Caco-2 (cell line): ENCODE measurements around the gene COL3A1. TPM values are rescaled to one million over a fixed set of nuclear protein-coding genes. Genes with fewer than 3 reads are reported as not detected.

Source experiments
- BruUV-seq: library from RNA; stranded (reverse); fragments of 400-500 nt; replicated peaks from 2 replicates; lab custom pipeline; 2021; lab: Mats Ljungman, UMichigan
- CTCF ChIA-PET: fragments of 300-600 bp; sonication (Branson Sonifier 250); formaldehyde crosslinking; loops from one replicate; lab custom pipeline; 2022; ENCODE audit warnings: antibody characterized with exemption; lab: Charles Lee
- POLR2A ChIA-PET: fragments of 300-600 bp; sonication (Branson Sonifier 250); formaldehyde crosslinking; loops from one replicate; lab custom pipeline; 2022; ENCODE audit warnings: antibody characterized with exemption; lab: Charles Lee
- DNase-seq, 2 experiments: peaks; one replicate each; pipeline versions ENCODE4 v3.0.0 to v3.0.0-alpha.2; 2020 to 2022
- H3K27me3 ChIP-seq: replicated peaks from 2 replicates; pipeline ENCODE4 v1.6.0; 2011; ENCODE audit warnings: low read length; ENCODE audit not compliant: control insufficient read depth, insufficient read depth
- H3K36me3 ChIP-seq: 2 replicates; pipeline ENCODE4 v1.5.1; 2011; ENCODE audit warnings: low read length; ENCODE audit not compliant: control insufficient read depth, insufficient read depth
- H3K4me1 ChIP-seq: fragments of 250-450 bp; sonication (Bioruptor Pico); 2 replicates; pipeline ENCODE4 v1.5.1; 2020; ENCODE audit warnings: mild to moderate bottlenecking
- H3K4me3 ChIP-seq: 2 replicates; pipeline ENCODE4 v1.5.1; 2011; ENCODE audit warnings: low read depth, mild to moderate bottlenecking, control low read depth, low read length
- H3K9me3 ChIP-seq: fragments of 250-450 bp; sonication (Bioruptor Pico); 2 replicates; pipeline ENCODE4 v1.5.1; 2020; ENCODE audit warnings: mild to moderate bottlenecking, moderate library complexity
- H3K27ac Mint-ChIP-seq: one replicate; pipeline ENCODE4 v1.8.0; 2022; ENCODE audit warnings: mixed read lengths; ENCODE audit not compliant: unreplicated experiment
- H3K27me3 Mint-ChIP-seq: one replicate; pipeline ENCODE4 v1.8.0; 2022; ENCODE audit warnings: mixed read lengths; ENCODE audit not compliant: insufficient read depth, unreplicated experiment
- H3K36me3 Mint-ChIP-seq: one replicate; pipeline ENCODE4 v1.8.0; 2022; ENCODE audit warnings: mild to moderate bottlenecking, mixed read lengths; ENCODE audit not compliant: insufficient read depth, unreplicated experiment
- H3K4me1 Mint-ChIP-seq: one replicate; pipeline ENCODE4 v1.8.0; 2022; ENCODE audit warnings: low read depth, mixed read lengths; ENCODE audit not compliant: unreplicated experiment
- H3K4me3 Mint-ChIP-seq: one replicate; pipeline ENCODE4 v1.8.0; 2022; ENCODE audit warnings: mild to moderate bottlenecking, moderate library complexity, mixed read lengths; ENCODE audit not compliant: unreplicated experiment
- H3K9me3 Mint-ChIP-seq: one replicate; pipeline ENCODE4 v1.8.0; 2022; ENCODE audit warnings: mixed read lengths; ENCODE audit not compliant: unreplicated experiment
- CTCF ChIP-seq, 2 experiments: fragments of 200-600 bp in 1 of 2; IDR thresholded peaks; 1 replicate in 1 of 2; 2 replicates in 1 of 2; pipeline versions ENCODE4 v1.5.1 to v1.8.0; 2011 to 2022; ENCODE audit warnings: antibody characterized with exemption in 1 of 2, control low read depth in 1 of 2, inconsistent platforms in 1 of 2, low read depth in 1 of 2, low read length in 1 of 2, mild to moderate bottlenecking in 1 of 2, moderate library complexity in 1 of 2; ENCODE audit not compliant: insufficient read depth in 1 of 2, severe bottlenecking in 1 of 2, unreplicated experiment in 1 of 2
- intact Hi-C: fragments of 100-400 bp; cut with micrococcal nuclease; formaldehyde crosslinking; loops from one replicate; pipeline ENCODE4 v1.10.0; 2022; ENCODE audit not compliant: unreplicated experiment
- total RNA-seq: library from RNA; stranded (reverse); gene quantifications from 2 replicates; pipeline ENCODE4 v1.2.3, GENCODE V29; 2022

COL3A1 gene
- total RNA-seq, 1 experiment from 2014 or later, result 25.4 TPM

GRCh38 chr2:188975497-188976102 lies 1.4 kb downstream of the COL3A1 start:
- no peaks in the 10 kb centered on the region for H3K9me3 Mint-ChIP-seq
- intact Hi-C loops, result no loop called here
- CTCF ChIA-PET, result no interaction called here
- no peaks in the 10 kb centered on the region for H3K27me3 Mint-ChIP-seq
- peaks cover 14% of the 10 kb centered on the region for H3K4me1 Mint-ChIP-seq
- H3K4me3 Mint-ChIP-seq, result peak overlapping the region; percentile 8
- H3K4me1 ChIP-seq, result peaks cover 12% of the 10 kb centered on the region
- H3K36me3 ChIP-seq, result no peaks in the 10 kb centered on the region
- BruUV-seq, result no TSS peak
- H3K4me3 ChIP-seq, result no peak overlapping the region
- H3K9me3 ChIP-seq, result no peaks in the 10 kb centered on the region
- no peak for TF ChIP-seq CTCF (IDR thresholded peaks at IDR 0.05; ENCODE audit: insufficient read depth in 1 of 2, low read depth in 1 of 2, low read length in 1 of 2, severe bottlenecking in 1 of 2, unreplicated experiment in 1 of 2)
- no peak for DNase-seq
- no peaks in the 10 kb centered on the region for H3K27me3 ChIP-seq
- POLR2A ChIA-PET, result no interaction called here
- H3K27ac Mint-ChIP-seq, result peak overlapping the region; percentile 14
- H3K36me3 Mint-ChIP-seq, result no peaks in the 10 kb centered on the region

GRCh38 chr2:188976545-188977268 lies 2.5 kb downstream of the COL3A1 start:
- no peaks in the 10 kb centered on the region for H3K9me3 ChIP-seq
- H3K36me3 ChIP-seq, result no peaks in the 10 kb centered on the region
- no peak for DNase-seq
- no peak overlapping the region for H3K4me3 Mint-ChIP-seq
- no peaks in the 10 kb centered on the region for H3K27me3 Mint-ChIP-seq
- no peak overlapping the region for H3K27ac Mint-ChIP-seq
- intact Hi-C loops, result no loop called here
- TF ChIP-seq CTCF (IDR thresholded peaks at IDR 0.05; ENCODE audit: insufficient read depth in 1 of 2, low read depth in 1 of 2, low read length in 1 of 2, severe bottlenecking in 1 of 2, unreplicated experiment in 1 of 2), result peak; percentile 10 to 15
- H3K9me3 Mint-ChIP-seq, result no peaks in the 10 kb centered on the region
- ChIA-PET POLR2A (no interaction called here), CTCF (no interaction called here)
- H3K36me3 Mint-ChIP-seq, result no peaks in the 10 kb centered on the region
- H3K4me1 ChIP-seq, result peaks cover 12% of the 10 kb centered on the region
- no peak overlapping the region for H3K4me3 ChIP-seq
- H3K4me1 Mint-ChIP-seq, result peaks cover 14% of the 10 kb centered on the region
- no peaks in the 10 kb centered on the region for H3K27me3 ChIP-seq
- BruUV-seq, result no TSS peak

DNA sequence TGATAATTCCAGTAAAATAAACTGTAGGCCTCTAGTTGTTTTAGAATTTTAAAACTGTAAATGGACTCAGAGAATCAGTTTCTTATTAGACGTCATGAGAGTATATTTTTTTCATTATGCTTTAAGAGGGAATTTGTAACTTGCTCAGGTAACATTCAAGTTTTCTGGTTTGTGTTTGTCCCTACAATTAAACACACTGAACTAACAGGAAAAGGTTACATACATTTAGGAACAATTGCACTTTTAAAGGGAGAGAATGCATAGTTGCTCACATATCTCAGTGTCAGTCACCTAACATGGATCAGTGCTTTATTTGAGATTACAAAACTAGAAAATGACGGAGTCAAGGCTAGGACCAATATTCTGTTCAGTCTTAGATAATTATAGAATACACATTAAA lies 3.1 kb downstream of the COL3A1 start:
- ChIA-PET CTCF (interaction anchor here (1.4 to 1.5 kb wide), 2 partner anchors 11 to 450 kb away, joined by 4 to 7 read pairs; no protein-coding TSS in a partner anchor), POLR2A (no interaction called here)
- H3K9me3 ChIP-seq, result no peaks in the 10 kb centered on the region
- H3K36me3 ChIP-seq, result no peaks in the 10 kb centered on the region
- peaks cover 12% of the 10 kb centered on the region for H3K4me1 ChIP-seq
- Mint-ChIP-seq H3K9me3 (no peaks in the 10 kb centered on the region), H3K27me3 (no peaks in the 10 kb centered on the region), H3K36me3 (no peaks in the 10 kb centered on the region), H3K27ac (no peak overlapping the region), H3K4me3 (no peak overlapping the region), H3K4me1 (peaks cover 14% of the 10 kb centered on the region)
- DNase-seq, result no peak
- intact Hi-C loops, result no loop called here
- TF ChIP-seq CTCF (IDR thresholded peaks at IDR 0.05; ENCODE audit: insufficient read depth in 1 of 2, low read depth in 1 of 2, low read length in 1 of 2, severe bottlenecking in 1 of 2, unreplicated experiment in 1 of 2), result no peak
- H3K4me3 ChIP-seq, result no peak overlapping the region
- no peaks in the 10 kb centered on the region for H3K27me3 ChIP-seq
- no TSS peak for BruUV-seq
